Islet precursor cell (in vitro differentiated cells): Measurements from ENCODE around the gene TMEM170A.

Experiments
- DNase-seq: peaks from one replicate; pipeline ENCODE4 v3.0.0-alpha.2; 2018

TMEM170A gene

DNA sequence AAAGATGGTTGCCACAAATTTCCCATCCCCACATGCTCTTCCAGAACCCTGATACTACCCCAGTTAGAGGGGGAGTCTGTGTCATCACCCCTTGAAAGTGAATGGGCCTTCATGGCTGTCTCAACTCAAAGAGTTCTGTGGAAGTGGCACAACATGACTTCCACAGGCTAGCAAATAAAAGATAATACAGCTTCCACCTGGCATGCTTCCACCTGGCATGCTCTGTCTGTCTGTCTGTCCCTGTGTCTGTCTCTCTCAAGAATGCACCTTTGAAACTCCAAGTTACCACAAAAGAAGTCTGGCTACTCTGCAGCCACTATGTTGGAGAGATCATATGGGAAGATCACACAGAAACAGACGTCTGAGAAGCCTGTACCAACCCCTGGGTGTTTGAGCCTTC lies 66.2 kb downstream of the TMEM170A start:
- DNase-seq: no peak

GRCh38 chr16:75394941-75395340 lies 69.5 kb downstream of the TMEM170A start:
- no peak for DNase-seq
